Natural killer cell (primary cell): ENCODE results near the gene NSF. TPM values are rescaled to one million over a fixed set of nuclear protein-coding genes. Genes with fewer than 3 reads are reported as not detected.

Experiments used
- ATAC-seq, 3 donors: fragments of 150-1000 bp in 2 of 3; fragments of 200-7000 bp in 1 of 3; cut with Tn5 transposase; 1 replicate in 1 of 3; 2 replicates in 2 of 3; pipeline ENCODE4 v1.10.0; 2021; ENCODE audit warnings: mild to moderate bottlenecking in 2 of 3, moderate library complexity in 2 of 3
- DNase-seq, 2 donors: peaks; one replicate each; pipeline versions ENCODE4 v3.0.0 to v3.0.0-alpha.2; 2013 to 2021; ENCODE audit warnings: mixed read lengths in 1 of 2
- H3K27ac ChIP-seq: one replicate; pipeline ENCODE4 v1.5.1; 2013; ENCODE audit warnings: mild to moderate bottlenecking, low read length
- H3K27me3 ChIP-seq: one replicate; pipeline ENCODE4 v1.6.1; 2013; ENCODE audit warnings: low read length; ENCODE audit not compliant: control insufficient read depth, insufficient read depth
- H3K36me3 ChIP-seq: one replicate; pipeline ENCODE4 v1.6.1; 2013; ENCODE audit warnings: low read length; ENCODE audit not compliant: control insufficient read depth, insufficient read depth
- H3K4me1 ChIP-seq: one replicate; pipeline ENCODE4 v1.6.1; 2013; ENCODE audit warnings: low read length; ENCODE audit not compliant: control insufficient read depth, insufficient read depth
- H3K4me3 ChIP-seq: one replicate; pipeline ENCODE4 v1.5.1; 2013; ENCODE audit warnings: low read length
- H3K9me3 ChIP-seq: one replicate; pipeline ENCODE4 v1.6.1; 2013; ENCODE audit warnings: low read length; ENCODE audit not compliant: control insufficient read depth, insufficient read depth
- H3K27ac Mint-ChIP-seq, 2 donors: one replicate each; pipeline ENCODE4 v1.8.0; 2022; ENCODE audit warnings: mild to moderate bottlenecking in 2 of 2, mixed read lengths in 2 of 2, moderate library complexity in 1 of 2
- H3K27me3 Mint-ChIP-seq, 2 donors: one replicate each; pipeline ENCODE4 v1.8.0; 2022; ENCODE audit warnings: low read depth in 2 of 2, mixed read lengths in 2 of 2
- H3K36me3 Mint-ChIP-seq: one replicate; pipeline ENCODE4 v1.8.0; 2022; ENCODE audit warnings: mixed read lengths
- H3K4me1 Mint-ChIP-seq, 2 donors: one replicate each; pipeline ENCODE4 v1.8.0; 2022; ENCODE audit warnings: mixed read lengths in 2 of 2
- H3K4me3 Mint-ChIP-seq: one replicate; pipeline ENCODE4 v1.8.0; 2022; ENCODE audit warnings: mild to moderate bottlenecking, moderate library complexity, mixed read lengths
- H3K9me3 Mint-ChIP-seq, 2 donors: one replicate each; pipeline ENCODE4 v1.8.0; 2022; ENCODE audit warnings: mixed read lengths in 2 of 2
- whole genome bisulfite sequencing: methylation state at CpG from one replicate; pipeline ENCODE4 v1.1.7; 2013; ENCODE audit warnings: missing lambda C conversion rate; ENCODE audit not compliant: insufficient coverage; 5-methylcytosine and 5-hydroxymethylcytosine counted together
- intact Hi-C: fragments of 100-400 bp; cut with micrococcal nuclease; formaldehyde crosslinking; loops from one replicate; pipeline ENCODE4 v1.14.2; 2022
- total RNA-seq, 4 donors: library from RNA; stranded (reverse); fragments of 120-200 nt in 1 of 4; gene quantifications; one replicate each; pipeline versions ENCODE4 v1.2.3 to v1.2.4, GENCODE V29; 2013 to 2022
- TF ChIP-seq, protein P1 (sequence below): fragments of 200-600 bp; IDR thresholded peaks from one replicate; pipeline ENCODE4 v1.8.0; 2022; ENCODE audit warnings: antibody characterized with exemption

NSF gene
- total RNA-seq, 3 donors from 2014 or later (not counting 1 experiment from before 2014, with no cell fraction given), result 32.2 to 45.1 (median 39.9) TPM

DNA sequence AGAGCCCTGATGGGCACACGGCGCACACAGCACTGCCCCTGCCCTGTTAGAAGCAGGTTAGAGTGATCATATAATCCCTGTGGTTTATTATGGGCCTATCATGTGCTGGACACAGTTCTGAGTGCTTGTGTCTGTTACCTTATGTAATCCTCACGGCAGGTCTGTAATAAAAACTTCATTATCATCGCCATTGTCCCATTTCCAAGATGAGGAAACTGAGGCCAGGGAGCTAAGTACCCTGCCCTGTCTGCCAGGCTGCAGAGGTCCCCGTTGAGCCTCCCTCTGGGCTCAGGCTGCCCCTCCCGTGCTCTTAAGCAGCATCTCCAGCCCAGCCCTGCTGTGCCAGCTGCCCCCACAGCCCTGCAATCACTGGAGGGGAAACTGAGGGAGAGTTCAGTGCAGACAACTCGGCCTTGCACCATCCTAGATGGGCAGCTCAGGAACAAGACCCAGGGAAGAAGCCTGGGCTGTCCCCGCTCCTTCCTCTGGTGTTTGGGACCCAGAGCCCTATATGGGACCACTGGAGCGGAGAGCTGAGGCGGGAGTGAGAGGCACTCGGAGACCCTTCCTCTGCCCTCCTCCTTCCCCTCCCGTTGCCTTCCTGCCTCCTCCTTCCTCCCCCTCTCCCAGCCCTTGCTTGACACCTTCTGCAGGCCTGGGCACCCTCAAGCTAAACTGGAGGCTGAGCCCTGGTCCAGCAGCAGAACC is 186.0 kb downstream of the NSF start:
- H3K4me1 Mint-ChIP-seq, result peaks cover 5 to 6% of the 10 kb centered on the region in 2 donors
- H3K36me3 ChIP-seq, result no peaks in the 10 kb centered on the region
- H3K9me3 ChIP-seq, result no peaks in the 10 kb centered on the region
- DNase-seq, result no peak
- H3K4me3 ChIP-seq, result no peak overlapping the region
- no peaks in the 10 kb centered on the region for H3K9me3 Mint-ChIP-seq
- H3K4me1 ChIP-seq, result peaks cover 23% of the 10 kb centered on the region
- H3K27ac Mint-ChIP-seq, result no peak overlapping the region
- ATAC-seq, result no peak
- peaks cover 7 to 16% of the 10 kb centered on the region in 2 donors for H3K27me3 Mint-ChIP-seq
- no peaks in the 10 kb centered on the region for H3K36me3 Mint-ChIP-seq
- no peak overlapping the region for H3K27ac ChIP-seq
- intact Hi-C loops, result no loop called here
- no peak overlapping the region for H3K4me3 Mint-ChIP-seq
- no peaks in the 10 kb centered on the region for H3K27me3 ChIP-seq
- TF ChIP-seq, protein P1, sequence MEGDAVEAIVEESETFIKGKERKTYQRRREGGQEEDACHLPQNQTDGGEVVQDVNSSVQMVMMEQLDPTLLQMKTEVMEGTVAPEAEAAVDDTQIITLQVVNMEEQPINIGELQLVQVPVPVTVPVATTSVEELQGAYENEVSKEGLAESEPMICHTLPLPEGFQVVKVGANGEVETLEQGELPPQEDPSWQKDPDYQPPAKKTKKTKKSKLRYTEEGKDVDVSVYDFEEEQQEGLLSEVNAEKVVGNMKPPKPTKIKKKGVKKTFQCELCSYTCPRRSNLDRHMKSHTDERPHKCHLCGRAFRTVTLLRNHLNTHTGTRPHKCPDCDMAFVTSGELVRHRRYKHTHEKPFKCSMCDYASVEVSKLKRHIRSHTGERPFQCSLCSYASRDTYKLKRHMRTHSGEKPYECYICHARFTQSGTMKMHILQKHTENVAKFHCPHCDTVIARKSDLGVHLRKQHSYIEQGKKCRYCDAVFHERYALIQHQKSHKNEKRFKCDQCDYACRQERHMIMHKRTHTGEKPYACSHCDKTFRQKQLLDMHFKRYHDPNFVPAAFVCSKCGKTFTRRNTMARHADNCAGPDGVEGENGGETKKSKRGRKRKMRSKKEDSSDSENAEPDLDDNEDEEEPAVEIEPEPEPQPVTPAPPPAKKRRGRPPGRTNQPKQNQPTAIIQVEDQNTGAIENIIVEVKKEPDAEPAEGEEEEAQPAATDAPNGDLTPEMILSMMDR, result no peak
- 82% methylated on average over 12 of the region's 12 CpGs for WGBS

DNA sequence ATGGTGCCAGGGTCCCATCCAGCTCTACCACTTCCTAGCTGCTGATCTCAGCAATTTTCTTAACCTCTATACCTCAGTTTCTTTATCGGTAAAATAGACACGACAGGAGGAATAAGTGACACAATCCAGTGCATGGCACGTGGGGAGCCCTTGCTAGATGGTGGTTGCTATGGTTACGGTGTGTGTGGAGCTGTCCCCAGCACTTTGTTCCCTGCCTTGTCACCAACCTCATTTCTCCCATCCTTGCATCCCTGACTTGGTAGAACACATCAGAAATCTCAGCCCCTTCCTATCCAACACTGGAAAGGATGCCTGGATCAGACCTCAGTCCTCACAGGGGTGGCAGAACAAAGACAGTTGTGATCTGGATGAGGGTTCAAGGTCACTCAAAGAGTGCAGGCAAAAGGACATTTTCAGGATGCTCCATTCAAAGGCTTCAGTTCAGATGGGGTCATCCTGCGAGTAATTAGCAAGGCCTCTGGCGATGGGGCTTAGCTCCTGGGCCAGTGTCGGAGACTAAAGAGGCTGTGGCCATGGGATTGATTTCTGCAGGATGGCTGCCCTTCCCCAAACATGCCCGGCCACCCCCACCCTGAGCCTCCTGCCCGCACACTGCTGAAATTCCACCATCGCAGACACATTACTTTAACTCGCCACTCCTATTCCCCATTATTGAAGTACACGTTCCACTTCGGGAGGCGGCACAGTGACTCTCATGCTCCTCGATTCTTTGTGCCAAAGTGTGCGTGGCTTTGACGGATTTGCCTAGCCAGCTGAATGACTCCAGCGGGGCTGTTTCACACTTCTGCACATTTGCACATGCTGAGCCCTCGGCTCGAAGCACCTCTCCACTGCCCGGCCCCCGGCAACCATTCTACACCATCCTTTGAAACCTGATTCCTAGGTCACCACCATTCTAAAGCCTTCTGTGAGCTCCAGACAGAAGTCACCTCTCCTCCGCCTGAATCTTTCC is 187.8 kb downstream of the NSF start:
- no peak overlapping the region for H3K4me3 Mint-ChIP-seq
- ATAC-seq (no peak), DNase-seq (no peak)
- Histone ChIP-seq H3K36me3 (no peaks in the 10 kb centered on the region), H3K4me1 (peaks cover 10% of the 10 kb centered on the region), H3K9me3 (no peaks in the 10 kb centered on the region), H3K27me3 (no peaks in the 10 kb centered on the region), H3K4me3 (no peak overlapping the region), H3K27ac (no peak overlapping the region)
- TF ChIP-seq, protein P1, result no peak
- 81% methylated on average over 23 of the region's 23 CpGs for WGBS
- peaks cover 0 to 5% of the 10 kb centered on the region in 2 donors for H3K4me1 Mint-ChIP-seq
- no peaks in the 10 kb centered on the region for H3K9me3 Mint-ChIP-seq
- H3K27ac Mint-ChIP-seq, result no peak overlapping the region
- intact Hi-C loops, result no loop called here
- H3K27me3 Mint-ChIP-seq, result peaks cover 7 to 13% of the 10 kb centered on the region in 2 donors
- H3K36me3 Mint-ChIP-seq, result no peaks in the 10 kb centered on the region

DNA sequence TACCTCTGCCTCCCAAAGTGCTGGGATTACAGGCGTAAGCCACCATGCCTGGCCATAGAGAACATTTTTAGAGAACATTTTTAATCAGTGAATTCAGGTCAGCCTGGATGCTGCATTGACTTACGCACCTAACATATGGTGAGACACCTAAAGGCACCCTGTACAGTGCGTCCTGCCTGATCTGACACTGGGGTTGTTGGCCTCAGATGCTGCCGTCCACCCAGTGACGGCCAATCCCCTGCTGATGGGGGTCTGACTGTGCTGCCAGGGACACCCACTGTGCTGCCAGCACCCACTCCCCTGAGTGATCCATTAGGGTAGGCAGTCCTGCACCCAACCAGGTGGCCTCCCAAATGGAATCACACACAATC is 189.5 kb downstream of the NSF start:
- 92% methylated on average over 5 of the region's 5 CpGs for WGBS
- Mint-ChIP-seq H3K27me3 (peaks cover 0 to 16% of the 10 kb centered on the region in 2 donors), H3K36me3 (no peaks in the 10 kb centered on the region), H3K4me1 (no peaks in the 10 kb centered on the region), H3K4me3 (no peak overlapping the region), H3K9me3 (no peaks in the 10 kb centered on the region), H3K27ac (no peak overlapping the region)
- no peak for ATAC-seq
- TF ChIP-seq, protein P1, result no peak
- Histone ChIP-seq H3K27me3 (no peaks in the 10 kb centered on the region), H3K4me1 (no peaks in the 10 kb centered on the region), H3K27ac (no peak overlapping the region), H3K9me3 (no peaks in the 10 kb centered on the region), H3K36me3 (no peaks in the 10 kb centered on the region), H3K4me3 (no peak overlapping the region)
- no peak for DNase-seq
- intact Hi-C loops, result no loop called here
